SKM-1 (cell line): ENCODE measurements around the gene KCNMB2.
"Not testable (repeated sequence)": the region's sequence is repeated elsewhere in the genome, so short reads cannot be mapped to it uniquely, and the experiment has no call there.

Experiments used
- DNase-seq: peaks from one replicate; lab custom pipeline; 2025; ENCODE audit not compliant: unreplicated experiment; lab: John Stamatoyannopoulos, UW

KCNMB2 gene

DNA sequence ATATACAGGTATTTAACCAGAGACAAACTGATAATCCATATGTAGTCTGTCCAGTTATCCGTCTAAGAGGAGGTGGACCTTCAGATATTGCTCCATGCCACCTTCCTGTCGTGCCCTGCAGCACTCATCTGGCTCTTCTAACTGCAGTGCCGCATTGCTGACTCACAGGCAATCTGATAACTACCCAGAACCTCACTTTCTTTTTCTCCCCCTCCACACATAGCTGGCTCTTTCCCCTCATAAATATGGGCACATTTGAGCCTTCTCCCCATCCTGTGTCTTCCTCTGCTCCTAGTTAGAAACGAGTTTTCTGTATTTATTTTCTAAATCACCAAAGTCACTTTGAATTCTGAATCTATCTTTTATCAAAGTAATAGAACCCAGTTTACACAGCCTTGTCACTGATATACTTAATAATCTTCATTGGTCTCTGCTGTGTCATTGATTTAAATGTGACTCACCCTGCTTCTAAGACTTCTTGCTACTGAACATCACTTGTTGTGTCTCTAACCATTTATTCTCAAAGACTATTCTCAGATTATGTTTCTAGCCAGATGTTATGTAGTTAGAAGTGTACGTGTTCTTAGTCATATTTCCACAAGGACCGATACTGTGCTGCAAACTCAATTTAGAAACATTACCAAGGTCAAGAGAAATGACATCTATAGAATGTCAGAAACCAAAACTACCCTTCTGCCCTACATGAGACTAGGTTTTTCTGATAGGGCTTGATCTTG, 17.4 kb upstream of the KCNMB2 start:
- no peak for DNase-seq

DNA sequence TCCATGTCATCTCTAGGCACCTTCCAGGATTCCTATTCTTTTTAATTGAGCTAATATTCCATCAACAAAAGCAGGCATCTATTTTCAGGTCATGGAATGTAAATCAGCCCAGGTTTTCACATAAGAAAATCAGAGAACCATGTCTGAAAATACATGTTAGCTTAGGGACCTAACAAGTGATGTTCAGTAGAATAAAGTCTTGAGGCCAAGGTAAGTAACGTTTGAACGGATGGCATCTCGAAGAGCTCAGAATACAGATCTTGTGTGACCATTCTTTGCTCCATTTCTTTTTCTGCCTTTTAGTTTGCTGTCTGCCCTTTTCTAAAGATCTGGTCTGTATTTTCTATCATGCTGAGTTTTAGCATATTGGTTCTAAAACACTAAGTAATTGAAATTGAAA, 16.5 kb upstream of the KCNMB2 start:
- DNase-seq: no peak

DNA sequence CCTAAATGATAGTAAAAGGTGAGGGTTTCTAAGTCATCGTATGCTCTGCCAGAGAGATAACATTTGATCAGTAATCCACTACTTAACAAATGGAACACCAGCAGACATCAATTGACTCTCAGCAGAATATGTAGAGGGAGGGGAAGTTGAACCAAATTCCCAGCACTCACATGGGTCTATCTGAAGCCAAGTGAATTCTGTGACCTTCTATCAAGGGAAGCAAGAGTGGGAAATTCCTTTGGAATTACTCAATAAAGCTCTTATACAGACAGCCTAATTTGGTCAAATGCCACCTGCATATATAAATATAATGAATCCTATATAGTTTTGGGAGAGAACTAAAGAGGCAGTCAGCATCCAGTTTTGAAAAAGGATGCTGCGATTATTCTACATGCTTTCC, 15.8 kb upstream of the KCNMB2 start:
- DNase-seq: no peak

DNA sequence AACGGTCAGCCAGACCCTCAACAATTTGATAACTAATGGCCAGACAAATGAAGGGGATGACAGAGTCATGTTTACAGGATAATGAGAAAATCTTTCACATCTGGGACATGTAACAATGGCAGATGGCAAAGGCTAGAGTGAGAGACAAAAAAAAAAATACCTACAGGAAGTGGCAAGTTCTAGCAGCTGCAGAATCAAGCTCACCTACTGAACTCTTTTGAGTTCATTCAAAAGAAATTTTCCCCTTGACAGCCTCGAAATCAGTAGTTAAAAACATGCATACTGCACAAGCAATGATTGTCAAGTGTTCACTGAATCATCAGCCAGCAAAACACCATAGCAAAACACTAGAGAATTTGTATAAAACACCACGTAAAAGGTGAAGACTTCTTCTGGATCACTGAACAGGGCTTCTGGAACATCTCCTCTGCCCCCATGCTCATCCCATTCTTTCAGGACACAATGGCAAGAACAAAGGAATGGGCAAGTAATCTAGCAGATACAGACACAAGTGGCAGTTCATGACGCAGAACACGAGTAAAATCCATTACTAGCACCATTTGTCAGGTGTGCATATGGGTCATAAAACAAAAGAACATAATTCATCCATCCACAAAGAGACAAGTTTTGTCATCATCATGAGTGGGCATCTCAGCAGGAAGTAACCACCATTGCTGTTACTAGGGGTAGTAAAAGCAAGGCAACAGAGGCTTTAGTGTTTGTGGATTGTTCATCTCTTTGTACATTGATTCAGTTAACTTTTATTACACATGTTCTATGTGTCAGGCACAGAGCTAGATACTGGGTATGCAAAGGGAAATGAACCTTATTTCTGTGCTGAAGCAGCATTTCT, 13.8 kb upstream of the KCNMB2 start:
- no peak for DNase-seq

DNA sequence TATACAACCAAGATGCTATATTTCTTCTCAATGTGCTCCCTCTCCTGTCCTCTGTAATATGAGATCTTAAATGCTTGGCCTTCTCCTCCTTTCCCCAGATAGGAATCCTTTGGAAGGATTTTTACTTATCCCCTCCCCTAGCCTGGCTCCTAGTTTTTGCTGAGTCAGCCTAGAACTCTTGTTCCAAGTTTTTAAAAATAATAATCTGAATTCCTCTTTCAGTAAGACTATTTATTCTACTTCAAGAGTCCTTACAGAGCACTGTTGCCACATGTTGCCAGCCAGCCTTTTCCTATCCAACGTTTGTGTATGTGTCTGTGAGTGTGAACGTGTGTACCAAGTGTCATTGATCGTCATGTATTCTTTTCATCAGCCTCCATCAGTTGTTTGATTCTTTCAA, 11.0 kb upstream of the KCNMB2 start:
- DNase-seq: no peak

DNA sequence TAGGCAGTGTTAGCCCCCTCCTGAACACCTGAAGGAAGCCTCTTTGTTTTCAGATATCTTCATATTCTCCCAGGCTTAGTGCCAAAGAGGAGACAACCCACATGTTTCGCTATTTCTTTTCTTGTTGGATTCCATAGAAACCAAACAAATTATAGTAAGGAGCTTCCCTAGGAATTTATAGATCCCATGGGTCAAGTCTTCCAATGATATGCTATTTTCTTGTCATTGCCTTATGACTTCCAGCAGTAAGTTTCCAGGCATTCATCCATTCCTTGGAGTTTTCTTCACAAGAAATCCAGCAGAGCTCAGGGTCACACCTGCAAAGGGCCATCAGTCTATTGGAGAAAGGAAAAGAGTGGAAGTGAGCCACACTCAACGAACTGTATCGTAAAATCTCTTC, 9.9 kb upstream of the KCNMB2 start:
- no peak for DNase-seq

DNA sequence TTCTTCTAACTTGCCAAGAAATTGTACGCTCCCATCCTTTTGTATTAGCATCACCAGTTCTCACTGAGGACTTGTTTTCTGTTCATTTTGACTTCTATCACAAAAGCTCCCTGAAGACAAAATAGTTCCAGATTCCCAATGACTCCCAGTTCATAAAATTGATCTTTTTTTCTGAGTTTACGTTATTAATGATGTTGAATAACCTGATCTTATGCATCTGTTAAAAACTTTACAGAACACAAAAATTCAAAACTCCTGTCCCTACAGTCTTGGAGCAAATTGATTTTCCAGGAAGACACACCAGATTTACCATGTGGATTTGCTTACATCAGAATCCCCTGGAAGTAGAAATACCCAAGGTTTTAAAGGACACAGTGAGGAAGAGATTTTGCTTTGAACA, 8.3 kb upstream of the KCNMB2 start:
- DNase-seq: no peak

DNA sequence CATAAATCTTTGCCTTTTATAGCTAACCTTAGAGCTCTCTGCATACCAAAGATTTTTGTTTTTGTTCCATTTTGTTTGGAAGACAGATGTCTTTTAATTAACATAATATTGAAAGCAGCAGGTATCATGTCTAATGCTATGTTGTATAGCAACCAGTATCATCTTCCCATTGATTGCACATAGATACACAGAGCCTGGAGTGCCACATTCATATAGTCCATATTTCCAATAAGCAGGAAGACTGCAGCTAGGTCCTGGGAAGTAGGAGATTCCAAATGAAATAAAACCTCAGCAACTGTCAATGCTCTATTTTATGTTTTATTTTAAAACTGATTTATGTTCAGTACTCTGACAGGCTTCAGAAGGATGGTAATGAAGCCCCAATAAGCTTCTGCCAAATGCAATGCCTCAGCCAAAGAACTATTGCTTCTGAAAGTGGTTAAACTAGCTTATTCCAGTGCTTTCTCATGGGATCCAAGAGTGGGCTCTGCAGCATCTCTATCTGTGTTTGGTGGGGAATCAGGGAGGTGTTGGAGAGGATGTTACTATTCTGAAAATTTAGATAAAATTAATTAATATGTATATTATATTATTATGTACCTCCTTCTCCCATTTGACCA, 6.5 kb upstream of the KCNMB2 start:
- no peak for DNase-seq

DNA sequence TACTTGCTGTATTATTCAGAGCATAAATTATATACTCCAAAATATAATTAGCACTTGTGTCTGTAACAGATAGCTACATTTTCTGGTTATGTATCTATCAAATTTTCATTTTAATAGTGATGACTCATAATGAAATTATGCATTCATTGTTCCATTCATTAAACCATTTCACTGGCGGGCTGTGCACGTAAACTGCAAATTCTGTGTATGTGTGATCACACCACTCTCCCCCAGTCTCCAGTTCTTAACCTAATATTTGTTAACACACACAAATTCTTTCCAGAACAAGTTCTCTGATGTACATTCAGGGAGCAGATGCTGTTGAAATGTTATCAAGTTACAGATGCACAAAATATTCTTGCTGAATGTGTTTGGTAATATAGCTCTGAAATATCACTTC, 3.8 kb upstream of the KCNMB2 start:
- no peak for DNase-seq

DNA sequence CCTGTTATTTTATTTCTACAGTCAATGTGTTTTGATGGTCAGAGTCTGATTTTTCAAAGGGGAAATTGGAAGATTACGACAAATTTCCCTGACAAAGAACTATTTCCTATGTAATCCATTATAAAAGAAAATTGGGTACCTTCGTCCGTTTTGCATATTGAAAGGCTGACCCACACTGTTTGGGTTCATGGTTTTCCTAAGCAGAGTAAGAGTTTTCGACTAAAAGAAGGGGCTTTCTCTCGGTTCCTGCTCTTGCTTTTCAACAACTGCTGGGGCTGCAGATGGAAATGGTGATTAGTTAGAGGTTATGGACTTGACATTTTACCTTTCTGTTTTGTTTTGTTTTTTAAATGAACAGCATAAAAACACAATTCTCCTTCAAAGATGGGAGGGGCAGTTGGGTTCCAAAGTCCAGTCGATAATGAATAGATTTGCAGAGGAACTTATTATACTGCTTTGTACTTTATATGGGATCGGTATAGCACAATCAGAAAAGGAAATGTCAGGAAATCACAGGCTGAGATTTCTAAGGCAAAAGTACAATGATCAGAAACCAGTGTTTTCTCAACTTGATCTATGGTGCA, 978 bp downstream of the KCNMB2 start:
- no peak for DNase-seq

DNA sequence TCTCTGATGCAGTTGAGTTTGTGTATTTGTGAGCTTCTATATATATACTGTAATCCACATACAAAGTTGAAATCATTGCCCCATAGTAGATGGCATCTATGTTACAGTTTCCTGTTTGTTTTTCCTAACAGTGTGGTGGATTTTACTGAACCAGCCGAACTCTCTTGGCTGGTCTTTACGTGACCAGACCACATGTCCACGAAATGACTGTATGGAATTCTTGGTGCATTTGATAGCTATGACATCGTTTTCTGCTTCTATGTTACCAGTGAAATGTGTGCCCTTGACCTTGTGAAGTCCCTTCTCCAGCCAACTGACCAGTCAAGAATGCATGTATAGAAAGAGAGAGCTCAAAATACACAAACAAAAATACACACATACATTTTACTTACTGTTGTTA, 1.8 kb downstream of the KCNMB2 start:
- no peak for DNase-seq

DNA sequence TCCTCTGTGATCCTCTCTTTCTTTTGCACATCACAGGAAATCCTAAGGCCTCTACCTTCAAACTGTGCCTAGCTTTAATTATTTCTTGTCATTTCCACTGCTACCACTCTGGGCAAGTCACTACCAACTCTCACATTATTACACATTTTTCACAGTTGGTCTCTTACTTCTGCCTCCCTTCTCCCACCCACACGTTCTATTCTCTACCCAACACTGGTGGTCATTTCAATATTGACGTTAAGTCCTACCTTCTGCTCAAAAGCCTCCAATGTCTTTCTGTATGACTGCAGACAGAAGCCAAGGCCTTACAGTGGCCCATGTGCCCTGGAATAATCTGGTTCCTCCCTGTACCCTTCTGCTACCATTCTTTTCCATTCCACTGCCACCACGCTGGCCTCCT, 3.9 kb downstream of the KCNMB2 start:
- DNase-seq: no peak

DNA sequence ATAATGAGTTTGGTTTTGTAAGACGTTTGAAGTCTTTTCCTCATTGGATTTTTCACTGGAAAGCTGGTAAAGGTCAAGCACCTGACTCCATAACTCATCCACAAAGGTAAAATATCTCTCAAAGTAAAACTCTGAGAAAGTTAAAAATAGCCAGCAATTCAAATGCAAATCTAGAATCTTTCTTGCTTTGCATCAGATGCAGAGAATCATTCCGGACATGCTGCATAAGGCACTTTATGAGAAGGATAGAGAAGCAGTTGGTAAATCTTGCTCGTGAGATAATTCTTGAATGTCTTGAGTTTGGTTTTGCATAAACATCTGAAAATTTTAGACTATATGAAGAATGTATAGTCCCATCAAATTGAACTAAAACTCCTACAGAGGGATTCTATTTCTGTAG, 9.1 kb downstream of the KCNMB2 start:
- no peak for DNase-seq

DNA sequence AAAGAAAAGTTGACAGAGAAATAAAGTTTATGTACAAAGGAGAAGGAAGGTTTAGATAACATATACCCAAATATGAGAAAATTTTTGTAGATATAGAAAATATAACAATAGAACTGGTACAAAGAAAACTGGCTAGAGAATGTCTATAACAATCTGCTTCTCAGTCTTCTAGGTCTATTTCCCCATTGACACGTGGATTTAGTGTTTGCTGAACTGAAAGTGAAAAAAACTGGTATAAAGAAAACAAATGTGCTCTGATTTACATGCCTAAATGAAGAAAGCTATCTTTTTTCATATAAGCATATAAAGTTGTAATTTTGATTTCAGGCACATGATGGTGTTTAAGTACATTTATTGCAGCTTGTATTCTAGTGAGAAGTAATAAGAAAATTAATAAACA, 9.8 kb downstream of the KCNMB2 start:
- DNase-seq: no peak

DNA sequence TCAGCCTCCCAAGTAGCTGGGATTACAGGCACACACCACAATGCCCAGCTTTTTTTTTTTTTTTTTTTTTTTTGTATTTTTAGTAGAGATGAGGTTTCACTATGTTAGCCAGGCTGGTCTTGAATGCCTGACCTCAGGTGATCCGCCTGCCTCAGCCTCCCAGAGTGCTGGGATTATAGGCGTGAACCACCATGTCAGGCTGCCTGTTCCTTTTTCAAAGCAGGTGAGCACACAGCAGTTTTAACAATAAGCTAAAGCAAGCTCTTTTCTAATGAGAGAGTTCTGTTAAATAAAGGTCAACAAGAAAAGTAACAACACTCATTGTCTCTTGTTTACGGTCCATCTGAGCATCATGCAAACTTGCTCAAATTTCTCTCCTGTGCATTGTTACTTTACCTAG, 13.2 kb downstream of the KCNMB2 start:
- not testable (repeated sequence) for DNase-seq

DNA sequence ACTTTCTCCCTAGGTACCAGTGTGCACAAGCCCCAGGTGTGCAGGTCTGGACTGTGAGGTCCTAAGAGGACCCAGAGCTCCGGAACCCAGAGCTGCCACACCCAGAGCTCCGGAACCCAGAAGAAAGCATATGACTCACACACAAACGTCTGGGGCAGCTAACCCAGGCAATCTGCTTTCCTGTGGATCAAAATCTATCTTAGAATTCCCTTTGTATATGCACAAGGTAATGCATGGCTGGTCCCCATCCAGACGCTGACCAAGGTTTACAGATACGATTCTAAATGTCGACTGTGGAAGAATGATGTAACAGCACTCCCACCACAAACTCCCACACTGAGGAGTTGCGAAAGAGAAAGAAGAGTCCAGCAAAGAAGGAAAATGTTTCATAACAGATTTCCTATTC, 15.7 kb downstream of the KCNMB2 start:
- DNase-seq: peak; percentile 61

DNA sequence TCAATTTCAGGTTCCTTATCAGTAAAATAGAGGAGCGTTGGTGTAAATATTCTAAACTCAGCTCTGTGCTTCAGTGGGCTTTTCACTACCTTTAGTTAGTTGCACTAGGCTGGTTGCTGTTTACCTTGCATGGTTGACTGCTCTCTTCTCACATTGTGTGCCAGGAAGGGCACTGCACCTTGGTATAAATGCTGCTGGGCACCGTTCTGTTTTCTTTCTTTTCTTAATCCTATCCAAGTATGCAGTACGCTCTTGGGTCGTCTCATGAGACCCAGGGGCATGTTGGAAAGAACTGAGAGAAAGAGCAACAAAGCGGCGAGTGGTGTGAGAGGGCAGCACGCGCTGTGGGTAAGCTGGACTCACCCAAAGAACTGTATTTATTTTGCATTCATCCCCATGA, 22.4 kb downstream of the KCNMB2 start:
- DNase-seq: no peak

DNA sequence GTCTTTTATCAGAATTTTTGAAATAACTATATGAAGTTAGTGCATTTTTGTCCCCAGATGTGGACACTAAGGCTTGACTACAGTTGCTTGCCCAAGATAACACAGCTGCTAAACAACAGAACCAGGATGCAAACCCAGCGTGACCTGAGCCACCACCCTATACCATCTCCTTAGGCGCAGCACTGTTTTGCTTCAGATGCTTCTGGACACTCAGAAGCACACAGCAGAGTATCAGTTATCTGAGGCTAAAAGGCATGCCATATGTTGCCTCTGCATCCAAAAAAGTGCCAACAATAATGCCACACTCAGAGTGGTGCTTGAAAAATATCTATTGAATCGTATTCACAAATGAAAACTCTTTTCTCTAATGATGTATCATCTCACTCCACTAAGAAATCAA, 24.5 kb downstream of the KCNMB2 start:
- no peak for DNase-seq

DNA sequence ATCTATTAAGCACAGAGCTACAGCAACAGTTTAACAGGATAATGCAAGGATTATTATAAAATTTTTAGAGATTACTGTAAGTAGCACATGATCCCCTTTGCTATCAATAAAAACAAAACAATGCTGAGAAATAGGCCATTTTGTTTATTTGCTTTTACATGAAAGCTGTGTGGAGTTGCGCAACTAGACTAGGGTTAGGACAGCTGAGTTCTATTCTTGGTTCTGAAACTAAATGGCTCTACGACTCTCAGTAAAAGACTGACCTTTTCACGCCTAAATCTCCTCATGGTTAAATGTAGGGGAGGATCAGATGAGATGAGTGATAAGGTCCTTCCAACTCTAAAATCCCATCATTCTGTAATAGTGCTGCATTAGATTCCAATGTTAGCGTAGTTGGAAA, 25.0 kb downstream of the KCNMB2 start:
- DNase-seq: no peak

DNA sequence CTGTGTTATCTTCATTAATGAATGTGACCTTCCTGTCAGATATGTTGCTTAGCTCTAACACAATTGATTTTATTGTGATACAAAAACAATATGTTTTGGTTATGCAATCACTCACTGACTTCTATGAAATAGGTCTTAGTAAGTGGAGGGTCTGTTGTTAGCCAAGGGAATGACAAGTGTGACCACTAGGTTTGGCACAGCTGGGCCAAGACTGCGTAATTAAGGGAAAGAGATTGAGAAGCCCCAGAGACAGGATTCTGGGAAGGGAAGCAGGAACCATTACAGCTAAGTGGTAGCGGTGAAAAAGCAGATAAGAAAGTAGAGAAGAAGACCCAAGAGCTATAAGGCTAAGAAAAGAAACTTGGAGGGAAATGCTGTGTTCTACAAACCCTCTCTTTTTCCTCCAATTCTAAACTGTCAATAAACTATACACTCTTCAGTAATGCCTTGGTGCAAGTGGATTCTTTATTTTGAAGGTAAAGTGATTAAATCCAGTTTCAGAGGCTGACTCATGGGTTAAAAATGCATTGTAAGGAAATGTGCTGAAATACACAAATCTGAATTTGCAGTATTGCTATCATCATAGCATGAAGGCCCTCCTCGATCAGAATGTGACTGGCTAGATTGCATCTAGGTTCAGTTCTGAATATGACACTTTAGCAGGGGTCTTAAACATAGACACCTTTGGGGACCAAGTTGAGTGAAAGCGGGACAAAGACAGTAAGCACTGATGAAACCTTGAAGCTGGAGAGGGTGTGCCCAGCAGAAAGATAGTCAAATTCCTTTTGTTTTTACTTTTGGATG, 26.1 kb downstream of the KCNMB2 start:
- no peak for DNase-seq

DNA sequence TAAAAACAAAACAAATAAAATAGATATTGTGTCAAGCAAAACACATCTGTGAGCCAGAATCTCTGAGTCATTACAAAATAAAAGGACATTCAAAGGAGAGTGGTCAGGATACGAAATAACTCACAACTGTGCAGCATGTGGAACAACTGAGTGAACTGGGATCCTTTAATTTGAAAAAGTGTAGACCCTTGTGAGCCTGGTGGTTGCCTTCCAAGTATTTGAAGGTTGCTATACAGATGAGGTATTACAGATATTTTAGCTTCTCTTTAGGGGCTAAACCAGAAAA, 26.7 kb downstream of the KCNMB2 start:
- DNase-seq: no peak
